ENCODE measurements around the gene GNE.
A peak's percentile ranks its signal among the peaks of the same experiment; 100 is the strongest.
"Not testable (repeated sequence)": the region's sequence is repeated elsewhere in the genome, so short reads cannot be mapped to it uniquely, and the experiment has no call there.

The GNE gene

DNA sequence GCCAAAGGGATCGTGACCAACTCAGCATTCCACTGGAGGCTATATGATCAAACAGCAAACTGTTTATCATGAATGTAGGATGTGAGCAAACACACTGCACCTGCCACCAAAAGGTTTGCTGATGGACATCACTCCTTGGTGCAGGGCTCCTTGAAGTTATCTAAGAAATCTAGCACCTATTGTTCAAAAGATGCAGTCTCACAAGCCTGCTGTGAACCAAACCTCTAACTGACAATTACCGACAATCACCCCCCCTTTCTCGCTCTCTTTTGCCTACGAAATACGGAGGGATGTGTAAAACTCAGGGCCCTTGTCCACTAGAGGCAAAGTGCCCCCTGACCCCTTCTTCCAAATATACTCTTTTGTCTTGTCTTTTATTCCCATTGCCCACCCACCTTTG lies 70.0 kb downstream of the GNE start:
- CTCF ChIA-PET = interaction anchor here (1.0 to 3.1 kb wide), 5 partner anchors 47 to 219 kb away, joined by 3 to 17 read pairs (median 7); no protein-coding TSS in a partner anchor
- POLR2A ChIA-PET = interaction anchor here (1.4 kb wide), 1 partner anchor 21 kb away, joined by 3 read pairs; no protein-coding TSS in a partner anchor
- no peak overlapping the region for H3K4me3 ChIP-seq (ENCODE audit: low read depth, low read length)
- TF ChIP-seq KLF7 (tag by site-specific recombination; IDR thresholded peaks at IDR 0.05; ENCODE audit: borderline replicate concordance) (no peak), ZNF654 (tag by site-specific recombination; IDR thresholded peaks at IDR 0.05; ENCODE audit: low read depth) (no peak), IKZF3 (tag by site-specific recombination; IDR thresholded peaks at IDR 0.05) (no peak), ZNF16 (tag by site-specific recombination; IDR thresholded peaks at IDR 0.05; ENCODE audit: low read depth) (no peak), ZNF248 (tag by site-specific recombination; IDR thresholded peaks at IDR 0.05) (no peak), ZNF837 (tag by site-specific recombination; IDR thresholded peaks at IDR 0.05) (no peak), ZXDB (tag by site-specific recombination; IDR thresholded peaks at IDR 0.05) (no peak), ZNF571 (tag by site-specific recombination; IDR thresholded peaks at IDR 0.05) (no peak), MZF1 (tag by site-specific recombination; IDR thresholded peaks at IDR 0.05; ENCODE audit: borderline replicate concordance) (no peak), ZNF350 (tag by site-specific recombination; IDR thresholded peaks at IDR 0.05) (no peak), ZNF785 (tag by site-specific recombination; IDR thresholded peaks at IDR 0.05) (no peak), YY2 (tag by site-specific recombination; IDR thresholded peaks at IDR 0.05) (no peak)
- TF ChIP-seq, protein P1, sequence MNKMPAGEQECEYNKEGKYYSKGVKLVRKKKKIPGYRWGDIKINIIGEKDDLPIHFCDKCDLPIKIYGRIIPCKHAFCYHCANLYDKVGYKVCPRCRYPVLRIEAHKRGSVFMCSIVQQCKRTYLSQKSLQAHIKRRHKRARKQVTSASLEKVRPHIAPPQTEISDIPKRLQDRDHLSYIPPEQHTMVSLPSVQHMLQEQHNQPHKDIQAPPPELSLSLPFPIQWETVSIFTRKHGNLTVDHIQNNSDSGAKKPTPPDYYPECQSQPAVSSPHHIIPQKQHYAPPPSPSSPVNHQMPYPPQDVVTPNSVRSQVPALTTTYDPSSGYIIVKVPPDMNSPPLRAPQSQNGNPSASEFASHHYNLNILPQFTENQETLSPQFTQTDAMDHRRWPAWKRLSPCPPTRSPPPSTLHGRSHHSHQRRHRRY (tag by site-specific recombination; IDR thresholded peaks at IDR 0.05) = no peak
- TF ChIP-seq, protein P2, sequence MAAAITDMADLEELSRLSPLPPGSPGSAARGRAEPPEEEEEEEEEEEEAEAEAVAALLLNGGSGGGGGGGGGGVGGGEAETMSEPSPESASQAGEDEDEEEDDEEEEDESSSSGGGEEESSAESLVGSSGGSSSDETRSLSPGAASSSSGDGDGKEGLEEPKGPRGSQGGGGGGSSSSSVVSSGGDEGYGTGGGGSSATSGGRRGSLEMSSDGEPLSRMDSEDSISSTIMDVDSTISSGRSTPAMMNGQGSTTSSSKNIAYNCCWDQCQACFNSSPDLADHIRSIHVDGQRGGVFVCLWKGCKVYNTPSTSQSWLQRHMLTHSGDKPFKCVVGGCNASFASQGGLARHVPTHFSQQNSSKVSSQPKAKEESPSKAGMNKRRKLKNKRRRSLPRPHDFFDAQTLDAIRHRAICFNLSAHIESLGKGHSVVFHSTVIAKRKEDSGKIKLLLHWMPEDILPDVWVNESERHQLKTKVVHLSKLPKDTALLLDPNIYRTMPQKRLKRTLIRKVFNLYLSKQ (tag by site-specific recombination; IDR thresholded peaks at IDR 0.05; ENCODE audit: borderline replicate concordance) = no peak
- no peak overlapping the region for H3K27ac ChIP-seq (ENCODE audit: extremely low read depth, low read depth, low read length)
- H3K9me3 ChIP-seq (ENCODE audit: control insufficient read depth, insufficient read depth, low read depth, low read length) = no peaks in the 10 kb centered on the region
- H3K4me1 ChIP-seq (ENCODE audit: control insufficient read depth, insufficient read depth, low read length) = 0 out of 2 replicates have a peak, but pooled peaks cover 3% of the 10 kb centered on the region
- peaks cover 0 to 5% of the 10 kb centered on the region in 2 experiments; a peak in 1 of 3 replicates for H3K36me3 ChIP-seq (ENCODE audit: control insufficient read depth in 2 of 2, insufficient read depth in 1 of 2, low read length in 2 of 2)

DNA sequence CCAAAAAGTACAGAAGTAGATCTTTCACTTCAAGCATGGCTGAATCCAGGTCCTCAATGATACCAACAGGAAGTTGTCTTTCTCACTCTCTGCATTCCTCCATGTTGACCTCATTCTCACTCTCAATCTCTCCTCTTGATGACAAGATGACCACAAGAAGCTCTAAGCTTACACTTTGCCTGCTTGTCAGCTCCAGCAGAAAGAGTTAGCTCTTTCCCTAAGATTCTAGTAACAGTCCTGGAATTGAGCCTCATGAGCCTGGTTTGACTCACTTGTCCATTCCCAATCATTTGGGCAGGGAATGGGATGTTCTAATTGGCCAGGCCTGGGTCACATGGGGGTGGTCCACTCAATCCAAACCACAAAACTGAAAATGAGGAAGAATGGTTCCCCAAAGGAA lies 70.8 kb downstream of the GNE start:
- ChIA-PET CTCF (interaction anchor here (1.0 to 1.1 kb wide), 3 partner anchors 18 to 84 kb away, joined by 3 read pairs; no protein-coding TSS in a partner anchor), POLR2A (no interaction called here)
- no peaks in the 10 kb centered on the region for H3K9me3 ChIP-seq (ENCODE audit: control insufficient read depth, insufficient read depth, low read depth, low read length)
- no peaks in the 10 kb centered on the region for H3K36me3 ChIP-seq (ENCODE audit: control insufficient read depth in 2 of 2, insufficient read depth in 1 of 2, low read length in 2 of 2)
- no peaks in the 10 kb centered on the region for H3K4me1 ChIP-seq (ENCODE audit: control insufficient read depth, insufficient read depth, low read length)
- 0 out of 2 replicates have a peak, but pooled peaks have one; percentile 1 for TF ChIP-seq ZNF335 (tag by site-specific recombination; conservative IDR thresholded peaks at IDR 0.05)
- TF ChIP-seq SALL2 (tag by site-specific recombination; IDR thresholded peaks at IDR 0.05; ENCODE audit: borderline replicate concordance) = no peak
- no peak overlapping the region for H3K4me3 ChIP-seq (ENCODE audit: low read depth, low read length)
- H3K27ac ChIP-seq (ENCODE audit: extremely low read depth, low read depth, low read length) = no peak overlapping the region

DNA sequence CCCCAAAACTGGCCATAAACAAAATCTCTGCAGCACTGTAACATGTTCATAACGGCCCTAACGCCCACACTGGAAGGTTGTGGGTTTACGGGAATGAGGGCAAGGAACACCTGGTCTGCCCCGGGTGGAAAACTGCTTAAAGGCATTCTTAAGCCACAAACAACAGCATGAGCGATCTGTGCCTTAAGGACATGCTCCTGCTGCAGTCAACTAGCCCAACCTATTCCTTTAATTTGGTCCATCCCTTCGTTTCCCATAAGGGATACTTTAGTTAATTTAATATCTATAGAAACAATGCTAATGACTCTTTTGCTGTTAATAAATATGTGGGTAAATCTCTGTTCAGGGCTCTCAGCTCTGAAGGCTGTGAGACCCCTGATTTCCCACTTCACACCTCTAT lies 78.0 kb downstream of the GNE start:
- H3K4me3 ChIP-seq (ENCODE audit: low read depth, low read length); H3K36me3 ChIP-seq (ENCODE audit: control insufficient read depth in 2 of 2, insufficient read depth in 1 of 2, low read length in 2 of 2); CTCF ChIA-PET; POLR2A ChIA-PET; H3K4me1 ChIP-seq (ENCODE audit: control insufficient read depth, insufficient read depth, low read length); H3K27ac ChIP-seq (ENCODE audit: extremely low read depth, low read depth, low read length); H3K9me3 ChIP-seq (ENCODE audit: control insufficient read depth, insufficient read depth, low read depth, low read length): not testable (repeated sequence)

DNA sequence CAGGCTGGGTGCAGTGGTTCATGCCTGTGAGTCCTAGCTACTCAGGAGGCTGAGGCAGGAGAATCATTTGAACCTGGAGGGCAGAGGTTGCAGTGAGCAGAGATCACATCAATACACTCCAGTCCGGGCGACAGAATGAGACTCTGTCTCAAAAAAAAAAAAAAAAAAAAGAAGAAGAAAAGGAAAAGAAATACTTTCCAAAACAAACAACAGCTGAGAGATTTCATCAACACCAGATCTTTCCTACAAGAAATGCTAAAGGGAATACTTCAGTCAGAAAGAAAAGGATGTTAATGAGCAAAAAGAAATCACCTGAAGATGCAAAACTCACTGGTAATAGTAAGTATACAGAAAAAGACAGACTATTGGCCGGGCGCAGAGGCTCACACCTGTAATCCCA lies 80.7 kb downstream of the GNE start:
- ChIA-PET CTCF (interaction anchor here (0.6 to 4.6 kb wide), 3 partner anchors 11 to 73 kb away, joined by 3 to 31 read pairs (median 5); no protein-coding TSS in a partner anchor), POLR2A (interaction anchor here (0.6 to 1.3 kb wide), 3 partner anchors 10 to 82 kb away, joined by 3 to 5 read pairs (median 3); partner anchors contain the start of gene CLTA)
- no peaks in the 10 kb centered on the region for H3K9me3 ChIP-seq (ENCODE audit: control insufficient read depth, insufficient read depth, low read depth, low read length)
- H3K36me3 ChIP-seq (ENCODE audit: control insufficient read depth in 2 of 2, insufficient read depth in 1 of 2, low read length in 2 of 2) = no peaks in the 10 kb centered on the region
- no peaks in the 10 kb centered on the region for H3K4me1 ChIP-seq (ENCODE audit: control insufficient read depth, insufficient read depth, low read length)
- H3K27ac ChIP-seq (ENCODE audit: extremely low read depth, low read depth, low read length) = no peak overlapping the region
- H3K4me3 ChIP-seq (ENCODE audit: low read depth, low read length) = no peak overlapping the region
- TF ChIP-seq OVOL3 (tag by site-specific recombination; IDR thresholded peaks at IDR 0.05) (no peak), SCRT1 (tag by site-specific recombination; IDR thresholded peaks at IDR 0.05; ENCODE audit: borderline replicate concordance) (no peak), HOXD13 (CRISPR knock-in tag; IDR thresholded peaks at IDR 0.05; ENCODE audit: borderline replicate concordance) (no peak), ZNF664 (tag by site-specific recombination; IDR thresholded peaks at IDR 0.05) (no peak), ZNF777 (tag by site-specific recombination; IDR thresholded peaks at IDR 0.05; ENCODE audit: borderline replicate concordance) (no peak), SP3 (tag by site-specific recombination; IDR thresholded peaks at IDR 0.05) (no peak), ZNF660 (tag by site-specific recombination; IDR thresholded peaks at IDR 0.05) (no peak), ZNF558 (tag by site-specific recombination; IDR thresholded peaks at IDR 0.05) (no peak)
